Sciatic nerve (tissue), 2 donors: Measurements from ENCODE around the gene RAD51AP1. TPM values are rescaled to one million over a fixed set of nuclear protein-coding genes. Genes with fewer than 3 reads are reported as not detected.

Experiments
- ATAC-seq: fragments of 200-7000 bp; cut with Tn5 transposase; one replicate; pipeline ENCODE4 v1.9.1; 2020; ENCODE audit warnings: mild to moderate bottlenecking, moderate library complexity
- DNase-seq: peaks from one replicate; pipeline ENCODE4 v3.0.0-alpha.2; 2020; ENCODE audit warnings: low spot score
- intact Hi-C: fragments of 100-400 bp; cut with DNase I; formaldehyde crosslinking; loops from one replicate; pipeline ENCODE4 v1.14.2; 2022
- total RNA-seq: library from RNA; stranded (reverse); fragmentation: NEBNext Ultra II Directional; extraction: Animal tissue kit (Norgen Biotek cat#: 25700); gene quantifications from one replicate; pipeline ENCODE4 v1.2.1, GENCODE V29; 2021
- donor health status: DM: no; HTN: no; CAD: no.
- donor health status: DM: no; HTN: no; CAD: no.

RAD51AP1 gene
- total RNA-seq, 1 donor from 2014 or later: 1.4 TPM

DNA sequence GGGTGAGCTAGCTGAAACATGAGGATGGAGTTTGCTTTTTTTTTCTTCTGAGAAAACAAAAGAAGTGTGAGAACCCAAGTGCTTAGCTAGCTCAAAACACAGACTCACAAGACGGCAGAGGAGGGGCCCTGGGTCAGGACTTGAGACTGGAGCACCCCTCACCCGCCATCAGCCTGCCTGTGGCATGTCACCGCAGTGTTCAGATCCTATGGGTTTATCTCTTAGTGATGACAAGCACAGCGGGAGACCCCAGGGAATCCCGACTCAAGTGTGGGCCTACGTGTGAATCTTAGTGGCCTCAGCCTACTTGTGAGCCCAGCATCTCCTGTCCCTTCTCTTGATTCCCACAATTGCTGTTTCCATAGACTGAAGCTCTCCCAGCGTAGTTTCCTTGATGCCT, 46.2 kb downstream of the RAD51AP1 start:
- intact Hi-C loops: no loop called here
- DNase-seq (no peak), ATAC-seq (no peak)

DNA sequence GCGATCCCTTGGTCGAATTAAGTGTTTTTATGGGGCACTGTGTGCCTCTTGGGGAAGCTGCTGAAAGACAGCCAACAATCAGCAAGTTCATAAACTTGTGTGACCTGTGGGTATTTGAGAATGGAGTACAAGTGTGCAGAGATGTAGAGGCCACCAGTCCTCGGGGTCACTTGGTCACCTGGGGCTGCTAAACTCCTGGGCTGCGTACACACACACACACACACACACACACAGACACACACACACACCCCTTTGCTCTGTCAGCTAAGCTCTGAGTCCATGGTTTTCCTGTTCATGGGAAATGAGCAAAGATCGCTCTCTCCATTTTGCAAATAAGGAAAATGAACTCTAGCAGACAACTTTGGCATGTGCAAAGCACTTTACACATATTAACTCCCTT, 47.8 kb downstream of the RAD51AP1 start:
- intact Hi-C loops: no loop called here
- DNase-seq (no peak), ATAC-seq (no peak)

DNA sequence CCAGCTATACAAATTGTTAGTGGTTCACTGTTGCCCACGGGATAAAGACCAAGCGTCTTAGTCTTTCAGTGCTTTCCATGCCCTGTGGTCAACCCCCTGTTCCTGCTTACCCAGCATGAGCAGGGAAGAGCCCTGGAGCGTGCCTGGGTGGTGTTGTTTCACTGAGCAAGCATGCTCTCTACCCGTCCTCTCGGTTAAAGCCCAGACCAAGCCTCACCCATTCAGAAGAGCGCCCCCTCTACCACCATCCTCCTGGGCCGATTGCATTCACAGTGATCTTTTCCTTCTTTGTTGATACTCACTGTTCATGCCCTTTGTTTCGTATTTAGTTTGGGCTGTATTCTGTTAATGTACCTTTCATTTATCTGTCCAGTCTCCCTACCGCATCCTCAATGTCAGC, 48.4 kb downstream of the RAD51AP1 start:
- ATAC-seq (no peak), DNase-seq (no peak)
- intact Hi-C loops: no loop called here

DNA sequence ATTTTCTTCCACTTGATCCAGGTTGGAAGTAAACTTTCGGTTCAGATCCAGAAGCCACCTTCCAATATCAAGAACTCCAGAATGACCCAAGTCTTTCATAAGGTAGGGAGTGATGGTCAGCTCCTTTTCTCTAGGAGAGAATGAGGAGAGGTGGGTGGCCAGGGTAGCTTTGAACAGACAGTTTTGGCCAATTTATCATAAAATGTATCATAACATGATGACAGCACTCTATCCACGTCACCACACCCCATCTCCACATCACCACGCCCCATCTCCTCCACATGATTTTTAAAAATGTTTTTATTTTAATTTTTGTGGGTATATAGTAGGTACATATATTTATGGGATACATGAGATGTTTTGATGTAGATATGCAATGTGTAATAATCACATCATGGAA, 50.2 kb downstream of the RAD51AP1 start:
- DNase-seq (no peak), ATAC-seq (no peak)
- intact Hi-C loops: no loop called here

DNA sequence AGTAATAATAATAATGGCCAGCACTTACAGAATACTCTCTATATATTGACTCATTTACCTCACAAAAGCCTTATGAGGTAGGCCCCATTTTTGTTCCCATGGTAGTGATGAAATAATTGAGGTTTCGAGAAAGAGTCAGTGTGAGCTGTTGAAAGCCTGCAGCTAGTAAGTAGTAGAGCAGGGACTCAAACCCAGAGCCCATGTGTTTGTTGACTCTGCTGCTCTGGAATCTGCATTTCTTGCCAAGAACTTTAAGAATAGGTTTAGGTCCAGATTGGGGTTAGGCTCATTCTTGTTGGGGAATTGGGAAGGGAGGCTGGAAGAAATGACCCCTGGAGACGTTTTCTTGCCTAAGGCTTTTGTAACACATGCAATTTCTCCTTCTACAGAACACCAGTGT, 51.3 kb downstream of the RAD51AP1 start:
- intact Hi-C loops: no loop called here
- no peak for ATAC-seq

DNA sequence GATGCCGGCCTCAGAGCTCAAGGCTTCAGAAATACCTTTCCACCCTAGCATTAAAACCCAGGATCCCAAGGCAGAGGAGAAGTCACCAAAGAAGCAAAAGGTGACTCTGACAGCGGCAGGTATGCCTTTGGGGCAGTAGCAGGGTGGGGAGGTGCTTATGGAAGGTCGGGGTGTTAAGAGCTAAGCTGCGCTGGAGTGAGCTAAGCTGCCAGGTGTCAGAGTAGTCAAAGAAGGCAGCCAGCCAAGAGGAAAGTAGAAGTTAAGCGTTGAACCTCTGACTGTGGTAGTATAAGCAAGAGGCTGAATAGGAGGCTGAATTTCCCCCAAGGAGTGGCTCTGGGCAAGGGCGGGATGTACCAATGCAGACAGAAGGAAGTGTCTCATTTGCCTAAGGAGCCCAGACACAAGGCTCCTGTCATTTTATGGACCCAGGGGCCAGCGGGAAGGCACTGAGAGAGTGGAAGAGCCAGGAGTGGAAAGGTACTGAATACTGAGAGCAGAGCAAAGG, 52.5 kb downstream of the RAD51AP1 start:
- DNase-seq (no peak), ATAC-seq (no peak)
- intact Hi-C loops: no loop called here

More for the DNA sequence above, 51.3 kb downstream of the RAD51AP1 start:
- no peak for DNase-seq

DNA sequence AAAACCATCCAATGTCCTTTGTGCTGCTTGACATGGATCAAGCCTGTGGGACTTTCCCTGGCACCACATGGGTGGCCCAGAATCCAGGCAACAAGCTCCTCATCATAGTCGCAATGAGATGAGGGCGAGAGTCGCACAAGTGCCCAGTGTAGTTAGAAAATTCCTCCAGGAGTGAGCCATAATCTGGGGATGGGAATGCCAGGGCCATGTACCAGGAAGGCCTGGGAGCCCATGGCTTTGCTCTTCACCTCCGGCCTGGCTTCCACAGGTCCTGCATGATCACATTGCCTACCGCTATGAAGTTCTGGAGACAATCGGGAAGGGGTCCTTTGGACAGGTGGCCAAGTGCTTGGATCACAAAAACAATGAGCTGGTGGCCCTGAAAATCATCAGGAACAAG, 57.2 kb downstream of the RAD51AP1 start:
- ATAC-seq: no peak
- intact Hi-C loops: no loop called here
- no peak for DNase-seq

DNA sequence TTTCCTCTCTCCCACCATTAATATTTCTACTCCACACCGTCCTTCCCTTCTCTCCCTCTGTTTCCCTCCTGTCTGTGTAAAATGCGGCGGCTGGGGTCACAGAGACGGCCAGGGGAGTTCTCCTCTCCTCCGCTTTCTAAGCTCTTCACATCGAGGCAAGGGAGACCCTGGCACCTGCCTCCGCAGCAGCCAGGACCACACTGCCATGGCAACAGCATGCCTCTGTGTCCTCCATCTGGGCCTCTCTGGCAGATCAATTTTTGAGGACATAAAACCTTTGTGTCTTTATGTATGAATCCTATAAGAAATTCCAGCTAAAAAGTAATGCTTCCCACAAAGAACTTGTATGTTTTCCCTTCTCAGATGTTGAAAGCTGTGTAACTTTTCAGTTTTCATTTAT, 64.7 kb downstream of the RAD51AP1 start:
- no peak for DNase-seq

DNA sequence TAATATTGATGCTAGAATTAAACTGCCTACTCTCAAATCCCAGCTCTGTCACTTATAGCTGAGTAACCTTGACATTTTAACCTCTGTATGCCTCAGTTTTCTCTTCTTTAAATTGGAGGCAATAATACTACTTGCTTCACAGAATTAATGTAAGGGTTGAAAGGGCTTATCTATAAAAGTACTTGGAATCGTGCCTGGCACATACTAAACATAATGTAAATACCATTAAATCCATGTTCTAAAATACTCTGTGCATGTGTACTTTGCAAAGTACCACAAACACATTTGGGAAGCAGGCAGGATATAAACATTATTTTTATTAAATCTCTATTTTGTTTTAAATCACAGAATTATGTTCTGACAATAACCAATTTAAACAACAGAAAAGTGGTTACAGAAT, 65.3 kb downstream of the RAD51AP1 start:
- ATAC-seq (no peak), DNase-seq (no peak)
- intact Hi-C loops: no loop called here

More for the DNA sequence above, 64.7 kb downstream of the RAD51AP1 start:
- ATAC-seq: no peak
- intact Hi-C loops: no loop called here

DNA sequence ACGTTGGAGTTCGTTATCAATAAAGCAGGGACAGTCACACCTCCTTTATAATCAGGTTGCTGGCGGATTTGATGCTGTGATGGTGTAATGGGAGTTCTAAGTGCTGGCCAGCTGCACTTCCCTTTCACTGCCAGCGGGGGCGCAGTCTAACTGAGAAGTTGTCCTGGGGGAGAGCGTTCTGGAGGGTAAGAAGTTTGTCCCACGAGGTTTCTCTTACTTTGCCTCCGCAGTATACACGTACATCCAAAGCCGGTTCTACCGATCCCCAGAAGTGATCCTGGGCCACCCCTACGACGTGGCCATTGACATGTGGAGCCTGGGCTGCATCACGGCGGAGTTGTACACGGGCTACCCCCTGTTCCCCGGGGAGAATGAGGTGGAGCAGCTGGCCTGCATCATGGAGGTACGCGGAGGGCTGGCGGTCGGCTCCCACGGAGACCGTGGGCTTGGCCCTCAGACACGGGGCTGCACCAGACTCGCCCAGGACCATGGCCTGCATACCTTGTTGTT, 66.0 kb downstream of the RAD51AP1 start:
- intact Hi-C loops: no loop called here
- DNase-seq (peak; percentile 82), ATAC-seq (peak; percentile 95)

DNA sequence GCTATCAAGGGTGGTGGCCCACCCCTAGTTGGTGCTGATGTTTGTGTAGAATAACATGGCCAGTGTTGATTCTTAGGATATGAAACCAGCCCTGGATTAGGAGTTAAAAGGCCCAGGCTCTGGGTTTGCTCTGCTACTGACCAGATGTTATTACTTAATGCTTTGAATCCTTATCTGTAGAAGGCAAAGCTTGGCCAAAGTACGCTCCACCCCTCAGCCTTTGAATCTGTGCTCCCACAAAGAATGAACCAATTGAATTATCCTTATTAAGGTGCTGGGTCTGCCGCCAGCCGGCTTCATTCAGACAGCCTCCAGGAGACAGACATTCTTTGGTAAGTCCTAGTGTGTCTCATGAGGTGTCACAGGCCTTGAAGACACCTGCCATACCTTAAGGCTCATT, 68.4 kb downstream of the RAD51AP1 start:
- ATAC-seq (no peak), DNase-seq (no peak)
- intact Hi-C loops: no loop called here

DNA sequence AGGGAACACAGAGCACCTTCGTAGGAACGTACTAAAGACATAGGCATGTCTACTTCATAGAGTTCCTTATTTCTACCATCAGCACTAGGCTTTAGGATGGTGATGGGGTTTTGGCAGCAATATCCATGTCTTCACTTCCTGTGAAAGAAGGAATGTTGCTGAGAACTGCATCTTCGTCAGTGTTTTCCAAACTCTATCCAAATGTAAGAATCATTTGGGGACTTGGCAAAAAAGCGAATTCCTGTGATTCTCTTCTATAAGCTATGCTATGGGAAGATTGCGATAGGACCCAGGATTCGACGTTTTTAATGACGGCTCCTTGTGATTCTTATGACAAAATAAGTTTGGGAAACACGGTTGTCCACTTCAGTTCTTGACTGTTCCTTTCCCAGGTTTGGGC, 70.4 kb downstream of the RAD51AP1 start:
- intact Hi-C loops: no loop called here
- DNase-seq (no peak), ATAC-seq (no peak)

Other genes starting within 250 kb of the RAD51AP1 start
- gene TIGAR, start 217.7 kb upstream of the RAD51AP1 start, total RNA-seq: 7.9 TPM
- not detected for gene FGF23, start 159.2 kb upstream of the RAD51AP1 start, total RNA-seq
- not detected for gene FGF6, start 93.1 kb upstream of the RAD51AP1 start, total RNA-seq
- gene DYRK4, start 23.3 kb downstream of the RAD51AP1 start, total RNA-seq: 24.8 TPM
- gene AKAP3, start 110.2 kb downstream of the RAD51AP1 start, total RNA-seq: 2.4 TPM
- gene NDUFA9, start 110.2 kb downstream of the RAD51AP1 start, total RNA-seq: 54.2 TPM
- 3.7 TPM for gene GALNT8, start 181.5 kb downstream of the RAD51AP1 start, total RNA-seq